ENCODE measurements around the gene KPNA1.

Gene KPNA1

GRCh38 chr3:122514123-122515019 lies at the start of gene KPNA1:
Gene KPNA1, minus strand, starts transcription at chr3:122514939. Its CDS starts 18,374 bp downstream, at chr3:122496565.
- Mint-ChIP-seq H3K36me3 (ENCODE audit: low read depth) (peaks cover 9% of the 10 kb centered on the region), H3K9me3 (no peaks in the 10 kb centered on the region), H3K27ac (peak within 1 kb of the TSS; percentile 82), H3K4me3 (peak within 1 kb of the TSS; percentile 87), H3K4me1 (ENCODE audit: low read depth) (peaks cover 19% of the 10 kb centered on the region), H3K27me3 (ENCODE audit: low read depth) (no peaks in the 10 kb centered on the region)

DNA sequence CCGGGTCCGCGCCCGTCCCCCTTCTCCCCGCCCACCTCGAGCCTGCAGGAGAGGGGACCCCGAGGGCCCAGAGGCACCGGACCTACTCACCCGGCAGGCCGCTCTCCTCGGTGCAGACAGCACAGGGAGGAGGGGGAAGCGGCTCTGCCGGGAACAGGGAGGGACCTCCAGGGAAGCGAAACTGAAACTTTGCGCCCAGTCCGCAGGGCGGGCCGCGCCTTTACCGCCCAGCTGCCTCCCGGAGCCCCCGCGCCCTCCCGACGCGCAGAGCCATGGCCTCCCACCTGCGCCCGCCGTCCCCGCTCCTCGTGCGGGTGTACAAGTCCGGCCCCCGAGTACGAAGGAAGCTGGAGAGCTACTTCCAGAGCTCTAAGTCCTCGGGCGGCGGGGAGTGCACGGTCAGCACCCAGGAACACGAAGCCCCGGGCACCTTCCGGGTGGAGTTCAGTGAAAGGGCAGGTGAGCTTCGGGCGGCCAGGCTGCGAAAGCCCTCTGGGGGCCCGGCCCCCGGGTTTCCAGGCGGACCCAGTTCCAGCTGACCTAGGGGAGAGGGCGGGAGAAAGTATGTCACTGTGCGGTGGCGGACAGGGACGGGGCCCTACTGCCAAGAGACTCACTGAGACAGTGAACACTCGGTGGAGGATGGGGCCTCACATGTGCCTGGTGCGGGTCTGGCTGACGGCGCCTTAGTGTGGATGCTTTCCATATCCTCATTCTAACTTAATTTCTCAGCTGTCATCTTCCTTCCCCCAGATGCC lies 49.6 kb upstream of the KPNA1 start, which contains the start of the genes DTX3L and PARP9:
Gene DTX3L, plus strand, starts transcription at position 184 of the 758 bp plus-strand sequence. Its CDS starts 89 bp downstream, at position 273.
Gene PARP9, minus strand, starts transcription at position 146 of the 758 bp plus-strand sequence. CDS start 4,680 bp downstream, outside the sequence.
- Mint-ChIP-seq H3K4me3 (peak within 1 kb of the TSS; percentile 99), H3K27ac (peak within 1 kb of the TSS; percentile 98), H3K9me3 (no peaks in the 10 kb centered on the region), H3K36me3 (ENCODE audit: low read depth) (peaks cover 65% of the 10 kb centered on the region), H3K27me3 (ENCODE audit: low read depth) (no peaks in the 10 kb centered on the region), H3K4me1 (ENCODE audit: low read depth) (peaks cover 68% of the 10 kb centered on the region)

- H3K4me1 Mint-ChIP-seq (ENCODE audit: low read depth): peaks cover 63% of the 10 kb centered on the region
- H3K27ac Mint-ChIP-seq: peak overlapping the region; percentile 98
- H3K27me3 Mint-ChIP-seq (ENCODE audit: low read depth): no peaks in the 10 kb centered on the region
- H3K9me3 Mint-ChIP-seq: no peaks in the 10 kb centered on the region
- H3K36me3 Mint-ChIP-seq (ENCODE audit: low read depth): peaks cover 64% of the 10 kb centered on the region
- H3K4me3 Mint-ChIP-seq: peak overlapping the region; percentile 99
These were observed 48.9 kb upstream of the KPNA1 start for GRCh38 chr3:122563717-122564025.

DNA sequence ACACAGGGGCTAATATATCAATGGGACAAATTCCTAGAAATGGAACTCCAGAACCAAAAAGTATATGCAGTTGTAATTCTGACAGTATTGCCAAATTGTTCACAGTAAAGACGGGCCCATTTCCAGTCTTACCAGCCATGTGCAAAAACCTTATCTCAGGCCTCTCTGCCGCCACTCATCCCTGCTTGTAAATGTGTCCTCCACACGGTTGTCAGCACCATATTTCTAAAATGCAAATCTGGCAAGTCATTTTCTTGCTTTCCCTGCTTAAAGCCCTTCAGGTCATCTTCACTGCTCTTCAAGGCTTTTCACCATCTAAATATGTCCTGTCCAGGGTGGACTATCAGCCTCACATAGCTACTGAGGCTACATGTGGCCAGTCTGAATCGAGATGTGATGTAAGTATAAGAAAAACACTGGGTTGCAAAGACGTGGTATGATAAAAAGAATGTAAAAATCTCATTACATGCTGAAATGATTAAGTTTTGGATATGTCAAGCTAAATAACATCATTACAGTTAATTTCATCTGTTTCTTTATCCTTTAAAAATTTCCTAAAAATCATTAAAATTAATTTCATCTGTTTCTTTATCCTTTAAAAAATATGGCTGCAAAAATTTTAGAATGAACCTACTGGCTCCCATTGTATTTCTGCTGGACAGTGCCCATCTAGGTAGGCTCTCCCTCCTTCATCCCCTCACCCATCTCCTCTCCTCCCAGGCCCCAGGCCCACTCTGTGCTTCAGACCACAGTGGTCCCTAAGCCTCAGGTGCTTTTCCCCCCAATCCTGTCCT lies 48.4 kb upstream of the KPNA1 start:
- Mint-ChIP-seq H3K27ac (peak overlapping the region; percentile 98), H3K4me3 (peak overlapping the region; percentile 99), H3K27me3 (ENCODE audit: low read depth) (no peaks in the 10 kb centered on the region), H3K36me3 (ENCODE audit: low read depth) (peaks cover 61% of the 10 kb centered on the region), H3K9me3 (no peaks in the 10 kb centered on the region), H3K4me1 (ENCODE audit: low read depth) (peaks cover 58% of the 10 kb centered on the region)

GRCh38 chr3:122560680-122561079 lies 45.9 kb upstream of the KPNA1 start:
- Mint-ChIP-seq H3K36me3 (ENCODE audit: low read depth) (peaks cover 57% of the 10 kb centered on the region), H3K4me3 (peak overlapping the region; percentile 71), H3K27ac (peak overlapping the region; percentile 77), H3K4me1 (ENCODE audit: low read depth) (peaks cover 42% of the 10 kb centered on the region), H3K9me3 (no peaks in the 10 kb centered on the region), H3K27me3 (ENCODE audit: low read depth) (no peaks in the 10 kb centered on the region)

DNA sequence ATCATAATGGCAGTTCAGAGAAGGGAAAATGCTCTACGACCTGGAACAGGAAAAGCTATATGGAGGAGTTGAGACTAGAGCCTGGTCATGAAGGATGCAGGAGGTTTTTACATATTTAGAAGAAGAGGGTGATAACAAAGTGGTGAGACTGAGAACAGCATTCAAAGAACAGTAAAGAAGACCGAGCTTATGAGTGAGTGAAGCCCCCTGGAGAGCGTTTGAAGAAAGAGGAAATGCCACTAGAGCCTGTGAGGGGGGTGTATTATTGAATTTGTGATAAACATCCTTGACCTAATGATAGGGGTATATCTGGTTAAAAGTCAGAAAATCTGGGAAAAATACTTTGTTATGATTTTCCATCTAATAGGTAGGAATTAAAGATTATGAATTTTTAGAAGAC lies 45.2 kb upstream of the KPNA1 start:
- Mint-ChIP-seq H3K27ac (peak overlapping the region; percentile 1), H3K4me3 (no peak overlapping the region), H3K36me3 (ENCODE audit: low read depth) (peaks cover 61% of the 10 kb centered on the region), H3K9me3 (no peaks in the 10 kb centered on the region), H3K27me3 (ENCODE audit: low read depth) (no peaks in the 10 kb centered on the region), H3K4me1 (ENCODE audit: low read depth) (peaks cover 42% of the 10 kb centered on the region)

DNA sequence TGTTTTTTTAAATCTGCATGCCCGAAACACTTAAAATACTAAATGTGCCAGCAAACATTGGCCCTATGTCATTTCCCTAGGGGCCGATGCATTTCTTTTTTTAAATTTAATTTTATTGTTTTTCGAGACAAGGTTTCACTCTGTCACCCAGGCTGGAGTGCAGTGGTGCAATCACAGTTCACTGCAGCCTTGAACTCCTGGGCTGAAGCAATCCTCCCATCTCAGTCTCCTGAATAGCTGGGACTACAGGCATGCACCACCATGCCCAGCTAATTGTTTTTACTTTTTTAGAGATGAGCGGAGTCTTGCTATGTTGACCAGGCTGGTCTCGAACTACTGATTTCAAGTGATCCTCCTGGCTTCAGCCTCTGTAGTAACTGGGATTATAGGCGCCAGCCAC lies 43.9 kb upstream of the KPNA1 start:
- H3K36me3 Mint-ChIP-seq (ENCODE audit: low read depth): peaks cover 64% of the 10 kb centered on the region
- no peak overlapping the region for H3K27ac Mint-ChIP-seq
- H3K4me3 Mint-ChIP-seq: no peak overlapping the region
- H3K4me1 Mint-ChIP-seq (ENCODE audit: low read depth): peaks cover 46% of the 10 kb centered on the region
- H3K27me3 Mint-ChIP-seq (ENCODE audit: low read depth): no peaks in the 10 kb centered on the region
- no peaks in the 10 kb centered on the region for H3K9me3 Mint-ChIP-seq

DNA sequence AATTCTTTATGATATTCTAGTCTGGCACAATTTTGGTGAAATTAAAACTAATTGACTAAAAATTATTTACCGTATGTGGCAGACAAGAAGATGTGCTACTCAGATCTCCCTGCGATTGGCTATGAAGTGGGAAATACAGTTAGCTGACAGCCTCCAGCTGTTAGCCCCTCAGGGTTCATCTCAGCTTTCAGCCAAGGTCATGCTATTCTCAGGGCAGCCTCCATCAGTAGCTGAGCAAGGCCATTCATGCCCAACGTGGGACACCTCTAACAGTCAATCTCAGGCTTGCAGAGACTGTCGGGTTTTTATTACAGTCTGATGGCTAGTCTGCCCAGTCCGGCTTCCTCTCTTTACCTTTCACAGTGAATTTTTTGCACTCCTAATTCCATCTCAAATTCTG lies 42.6 kb upstream of the KPNA1 start:
- H3K36me3 Mint-ChIP-seq (ENCODE audit: low read depth): peaks cover 68% of the 10 kb centered on the region
- no peaks in the 10 kb centered on the region for H3K9me3 Mint-ChIP-seq
- no peak overlapping the region for H3K4me3 Mint-ChIP-seq
- H3K4me1 Mint-ChIP-seq (ENCODE audit: low read depth): peaks cover 45% of the 10 kb centered on the region
- H3K27me3 Mint-ChIP-seq (ENCODE audit: low read depth): no peaks in the 10 kb centered on the region
- H3K27ac Mint-ChIP-seq: no peak overlapping the region

DNA sequence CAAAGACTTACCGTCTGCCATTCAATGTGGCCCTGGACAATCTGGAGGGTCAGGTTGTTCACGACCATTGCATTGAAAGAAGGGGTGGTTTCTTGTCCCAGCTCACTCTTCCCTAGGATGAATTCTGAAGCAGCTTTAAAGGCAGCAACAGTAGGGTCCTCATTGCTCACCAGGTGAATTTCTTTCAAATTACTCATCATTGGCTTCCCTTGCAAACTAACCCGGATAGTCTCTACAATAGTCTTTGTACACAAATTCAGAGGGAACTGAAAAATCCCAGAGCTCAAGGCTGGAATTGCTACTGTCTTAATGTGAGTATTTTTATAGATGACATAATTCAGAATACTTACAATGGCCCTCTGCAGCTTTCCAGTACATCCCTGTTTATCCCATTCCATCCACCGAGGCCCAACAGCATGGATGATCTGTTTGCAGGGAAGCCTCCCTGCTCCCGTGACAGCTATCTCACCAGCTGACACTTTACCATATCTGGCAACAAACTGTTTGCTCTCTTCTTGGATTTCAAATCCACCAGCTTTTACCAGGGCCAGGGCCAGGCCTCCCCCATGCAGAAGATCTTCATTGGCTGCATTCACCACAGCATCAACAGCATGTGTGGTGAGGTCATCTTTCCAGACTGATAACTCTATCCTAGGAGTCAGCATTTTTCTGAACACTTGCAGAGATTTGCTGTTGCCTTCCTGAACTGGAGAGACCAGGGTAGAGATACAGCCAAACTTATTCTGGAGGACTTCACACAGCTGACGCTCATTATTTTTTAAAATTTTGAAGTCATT lies 40.7 kb upstream of the KPNA1 start:
- Mint-ChIP-seq H3K9me3 (no peaks in the 10 kb centered on the region), H3K4me1 (ENCODE audit: low read depth) (peaks cover 37% of the 10 kb centered on the region), H3K27ac (no peak overlapping the region), H3K36me3 (ENCODE audit: low read depth) (peaks cover 68% of the 10 kb centered on the region), H3K27me3 (ENCODE audit: low read depth) (no peaks in the 10 kb centered on the region), H3K4me3 (no peak overlapping the region)

GRCh38 chr3:122553171-122553570 lies 38.4 kb upstream of the KPNA1 start:
- Mint-ChIP-seq H3K36me3 (ENCODE audit: low read depth) (peaks cover 72% of the 10 kb centered on the region), H3K27me3 (ENCODE audit: low read depth) (no peaks in the 10 kb centered on the region), H3K27ac (no peak overlapping the region), H3K9me3 (no peaks in the 10 kb centered on the region), H3K4me3 (no peak overlapping the region), H3K4me1 (ENCODE audit: low read depth) (peaks cover 31% of the 10 kb centered on the region)

DNA sequence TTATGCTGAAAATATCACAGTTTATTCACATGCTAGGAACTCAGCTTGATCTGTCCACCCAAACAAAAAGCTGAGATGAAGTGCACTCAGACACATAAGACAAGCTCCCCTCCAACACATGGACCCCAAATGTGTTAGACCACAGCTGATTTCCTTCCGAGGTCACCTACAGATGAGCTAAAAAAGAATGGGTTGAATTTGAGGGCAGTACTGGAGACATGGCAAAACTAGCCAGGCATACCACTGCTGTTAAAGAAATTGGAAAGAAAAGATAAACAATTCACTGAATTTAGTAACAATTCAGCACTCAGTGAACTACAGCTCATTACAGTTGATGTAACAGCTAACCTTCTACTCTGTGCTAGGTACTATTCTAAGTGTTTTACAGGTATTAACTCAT lies 33.9 kb upstream of the KPNA1 start:
- H3K36me3 Mint-ChIP-seq (ENCODE audit: low read depth): peaks cover 73% of the 10 kb centered on the region
- H3K4me3 Mint-ChIP-seq: no peak overlapping the region
- no peaks in the 10 kb centered on the region for H3K27me3 Mint-ChIP-seq (ENCODE audit: low read depth)
- H3K27ac Mint-ChIP-seq: no peak overlapping the region
- H3K4me1 Mint-ChIP-seq (ENCODE audit: low read depth): peaks cover 22% of the 10 kb centered on the region
- H3K9me3 Mint-ChIP-seq: no peaks in the 10 kb centered on the region

- Mint-ChIP-seq H3K36me3 (ENCODE audit: low read depth) (peaks cover 71% of the 10 kb centered on the region), H3K4me1 (ENCODE audit: low read depth) (peaks cover 18% of the 10 kb centered on the region), H3K27me3 (ENCODE audit: low read depth) (no peaks in the 10 kb centered on the region), H3K4me3 (no peak overlapping the region), H3K9me3 (no peaks in the 10 kb centered on the region), H3K27ac (peak overlapping the region; percentile 15)
These were observed 33.3 kb upstream of the KPNA1 start for GRCh38 chr3:122548076-122548475.

DNA sequence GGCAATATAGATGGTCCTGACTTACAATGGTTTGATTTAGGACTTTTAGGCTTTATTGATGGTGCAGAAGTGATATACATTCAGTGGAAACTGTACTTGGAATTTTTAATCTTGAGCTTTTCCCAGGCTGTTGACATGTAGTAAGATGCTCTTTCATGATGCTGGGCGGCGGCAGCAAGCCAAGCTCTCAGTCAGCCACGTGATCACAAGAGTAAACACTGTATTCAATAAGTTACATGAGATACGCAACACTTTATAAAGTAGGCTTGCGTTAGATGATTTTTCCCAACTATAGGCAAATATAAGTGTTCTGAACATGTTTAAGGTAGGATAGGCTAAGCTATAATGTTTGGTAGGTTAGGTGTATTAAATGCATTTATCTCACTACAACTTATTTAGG lies 31.4 kb upstream of the KPNA1 start:
- Mint-ChIP-seq H3K4me3 (no peak overlapping the region), H3K36me3 (ENCODE audit: low read depth) (peaks cover 63% of the 10 kb centered on the region), H3K9me3 (no peaks in the 10 kb centered on the region), H3K27ac (no peak overlapping the region), H3K27me3 (ENCODE audit: low read depth) (no peaks in the 10 kb centered on the region), H3K4me1 (ENCODE audit: low read depth) (peaks cover 16% of the 10 kb centered on the region)

Data from T-helper 1 cell treated with Interleukin-12 subunit alpha and Interleukin-12 subunit beta and Interleukin-4 antibody, amounts not matched to agents 30 μg/mL and 1 μg/mL, for 36 hours (primary cell).